Large intestine (tissue), 3 donors: ENCODE data around the gene SLAMF6. TPM values are rescaled to one million over a fixed set of nuclear protein-coding genes. Genes with fewer than 3 reads are reported as not detected.
"Not testable (repeated sequence)": the region's sequence is repeated elsewhere in the genome, so short reads cannot be mapped to it uniquely, and the experiment has no call there.

Source experiments
- DNase-seq, 2 donors: peaks; one replicate each; pipeline versions ENCODE4 v3.0.0 to v3.0.0-alpha.2; 2013
- H3K27ac ChIP-seq: one replicate; pipeline ENCODE4 v1.5.1; 2013; ENCODE audit warnings: low read length
- H3K27me3 ChIP-seq: 2 replicates; pipeline ENCODE4 v1.6.1; 2013; ENCODE audit warnings: low read length; ENCODE audit not compliant: control insufficient read depth, insufficient read depth
- H3K36me3 ChIP-seq: 2 replicates; pipeline ENCODE4 v1.6.1; 2013; ENCODE audit warnings: low read length; ENCODE audit not compliant: control insufficient read depth, insufficient read depth
- H3K4me1 ChIP-seq: one replicate; pipeline ENCODE4 v1.6.1; 2013; ENCODE audit warnings: low read length; ENCODE audit not compliant: control insufficient read depth, insufficient read depth
- H3K4me3 ChIP-seq: one replicate; pipeline ENCODE4 v1.5.1; 2013; ENCODE audit warnings: low read length
- H3K9me3 ChIP-seq: one replicate; pipeline ENCODE4 v1.6.1; 2013; ENCODE audit warnings: mild to moderate bottlenecking, low read depth, low read length, moderate library complexity; ENCODE audit not compliant: control insufficient read depth
- WGBS: methylation state at CpG from one replicate; pipeline ENCODE4 v1.1.5; 2013; ENCODE audit warnings: low lambda C conversion rate; ENCODE audit not compliant: insufficient coverage; 5-methylcytosine and 5-hydroxymethylcytosine counted together
- polyA plus RNA-seq: library from polyadenylated mRNA; unstranded; fragments of 120-200 nt; gene quantifications from one replicate; pipeline ENCODE4 v1.2.1, GENCODE V29; 2013

The SLAMF6 gene
- polyA plus RNA-seq, 1 donor, result 1.6 TPM

- not testable (repeated sequence) for H3K4me1 ChIP-seq, H3K9me3 ChIP-seq, H3K27me3 ChIP-seq, H3K4me3 ChIP-seq, H3K36me3 ChIP-seq, H3K27ac ChIP-seq, DNase-seq
- no CpG with 5 or more reads among the region's 1 CpG for WGBS
These were observed 7.1 kb downstream of the SLAMF6 start for GRCh38 chr1:160515908-160516307.

DNA sequence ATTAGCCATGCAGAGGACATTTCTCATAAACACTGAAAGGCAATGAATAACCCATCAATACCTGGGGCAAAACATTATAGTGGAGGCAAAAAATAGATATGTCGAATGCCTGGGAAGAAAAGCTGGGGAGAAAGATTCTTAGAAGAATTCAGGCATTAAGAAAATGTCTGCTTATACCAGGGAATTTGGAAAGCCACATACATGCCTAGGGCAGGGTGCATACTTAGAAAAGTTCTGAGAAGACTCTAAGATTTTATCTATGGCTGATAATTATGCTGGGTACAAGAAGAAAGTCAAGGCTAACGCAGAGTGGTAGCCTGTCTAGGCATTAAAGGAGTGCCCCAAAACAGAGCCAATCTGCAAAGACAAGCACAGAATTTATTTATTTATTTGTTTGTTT is 18.4 kb downstream of the SLAMF6 start:
- no peak for DNase-seq
- Histone ChIP-seq H3K27ac (no peak overlapping the region), H3K4me3 (no peak overlapping the region), H3K36me3 (no peaks in the 10 kb centered on the region), H3K4me1 (no peaks in the 10 kb centered on the region), H3K9me3 (peaks cover 10% of the 10 kb centered on the region), H3K27me3 (no peaks in the 10 kb centered on the region)
- WGBS, result 88% methylated on average over 1 of the region's 2 CpGs

- 100% methylated on average over 1 of the region's 6 CpGs for WGBS
- H3K36me3 ChIP-seq, result no peaks in the 10 kb centered on the region
- no peak for DNase-seq
These were observed 20.0 kb downstream of the SLAMF6 start for GRCh38 chr1:160503087-160503486.

GRCh38 chr1:160500321-160500990 is 22.6 kb downstream of the SLAMF6 start:
- WGBS, result no CpG with 5 or more reads among the region's 1 CpG
- Histone ChIP-seq H3K4me1 (no peaks in the 10 kb centered on the region), H3K9me3 (peaks cover 6% of the 10 kb centered on the region), H3K36me3 (no peaks in the 10 kb centered on the region), H3K27ac (no peak overlapping the region), H3K4me3 (no peak overlapping the region), H3K27me3 (no peaks in the 10 kb centered on the region)
- no peak for DNase-seq

More at GRCh38 chr1:160503087-160503486, 20.0 kb downstream of the SLAMF6 start:
- H3K4me3 ChIP-seq, result no peak overlapping the region
- H3K4me1 ChIP-seq, result no peaks in the 10 kb centered on the region
- H3K27ac ChIP-seq, result no peak overlapping the region
- no peaks in the 10 kb centered on the region for H3K27me3 ChIP-seq
- peaks cover 15% of the 10 kb centered on the region for H3K9me3 ChIP-seq

- DNase-seq, result no peak
- H3K27ac ChIP-seq, result no peak overlapping the region
- WGBS, result no CpG with 5 or more reads among the region's 1 CpG
These were observed 23.4 kb downstream of the SLAMF6 start for GRCh38 chr1:160499631-160500030.

GRCh38 chr1:160498301-160499065 is 24.6 kb downstream of the SLAMF6 start:
- H3K9me3 ChIP-seq, H3K4me1 ChIP-seq, H3K27ac ChIP-seq, H3K4me3 ChIP-seq, H3K36me3 ChIP-seq, H3K27me3 ChIP-seq, DNase-seq: not testable (repeated sequence)
- 80% methylated on average over 1 of the region's 3 CpGs for WGBS

More at GRCh38 chr1:160499631-160500030, 23.4 kb downstream of the SLAMF6 start:
- Histone ChIP-seq H3K4me3 (no peak overlapping the region), H3K36me3 (no peaks in the 10 kb centered on the region), H3K9me3 (peaks cover 5% of the 10 kb centered on the region), H3K4me1 (no peaks in the 10 kb centered on the region), H3K27me3 (no peaks in the 10 kb centered on the region)

GRCh38 chr1:160496334-160496733 is 26.7 kb downstream of the SLAMF6 start:
- peaks cover 5% of the 10 kb centered on the region for H3K9me3 ChIP-seq
- H3K27me3 ChIP-seq, result no peaks in the 10 kb centered on the region
- no peak overlapping the region for H3K27ac ChIP-seq
- H3K4me1 ChIP-seq, result peaks cover 12% of the 10 kb centered on the region
- H3K4me3 ChIP-seq, result no peak overlapping the region
- H3K36me3 ChIP-seq, result no peaks in the 10 kb centered on the region
- no peak for DNase-seq
- WGBS, result no CpG with 5 or more reads among the region's 4 CpGs

DNA sequence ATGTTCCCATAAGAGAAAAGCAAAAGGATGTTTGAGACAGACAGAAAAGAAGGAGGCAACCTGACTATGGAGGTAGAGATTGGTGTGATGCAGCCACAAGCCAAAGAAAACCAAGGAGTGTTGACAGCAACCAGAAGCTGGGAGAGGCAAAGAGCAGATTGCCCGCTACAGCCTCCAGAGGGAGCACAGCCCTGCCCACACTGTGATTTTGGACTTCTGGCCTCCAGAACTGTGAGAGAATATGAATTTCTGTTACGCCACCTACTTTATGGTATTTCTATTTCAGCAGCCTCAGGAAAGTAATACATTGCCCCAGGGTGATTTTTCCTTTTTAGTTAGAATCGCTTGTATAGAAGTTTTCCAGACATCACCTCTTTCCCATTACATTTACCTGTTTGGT is 28.4 kb downstream of the SLAMF6 start:
- Histone ChIP-seq H3K9me3 (peaks cover 5% of the 10 kb centered on the region), H3K4me1 (peaks cover 18% of the 10 kb centered on the region), H3K27ac (no peak overlapping the region), H3K36me3 (no peaks in the 10 kb centered on the region), H3K4me3 (no peak overlapping the region), H3K27me3 (no peaks in the 10 kb centered on the region)
- DNase-seq, result peak in 1 of 2 donors; percentile 46
- WGBS, result 79% methylated on average over 2 of the region's 3 CpGs

- no peaks in the 10 kb centered on the region for H3K9me3 ChIP-seq
- no peak overlapping the region for H3K4me3 ChIP-seq
- H3K36me3 ChIP-seq, result no peaks in the 10 kb centered on the region
- peaks cover 18% of the 10 kb centered on the region for H3K4me1 ChIP-seq
- 100% methylated on average over 2 of the region's 2 CpGs for WGBS
- peak overlapping the region; percentile 94 for H3K27ac ChIP-seq
- no peak for DNase-seq
- no peaks in the 10 kb centered on the region for H3K27me3 ChIP-seq
These were observed 30.4 kb downstream of the SLAMF6 start for GRCh38 chr1:160492617-160493016.

GRCh38 chr1:160491981-160492380 is 31.1 kb downstream of the SLAMF6 start:
- H3K4me1 ChIP-seq, result peaks cover 18% of the 10 kb centered on the region
- H3K4me3 ChIP-seq, result no peak overlapping the region
- H3K27me3 ChIP-seq, result no peaks in the 10 kb centered on the region
- peak; percentile 75 to 83 for DNase-seq
- H3K27ac ChIP-seq, result peak overlapping the region; percentile 94
- no peaks in the 10 kb centered on the region for H3K9me3 ChIP-seq
- WGBS, result 93% methylated on average over 2 of the region's 3 CpGs
- no peaks in the 10 kb centered on the region for H3K36me3 ChIP-seq
